GM10847 (cell line): Measurements from ENCODE around the gene MED17.

Experiments used
- POLR2A ChIP-seq: IDR thresholded peaks from 2 replicates; pipeline ENCODE4 v1.6.1; 2011; ENCODE audit not compliant: insufficient read length; ENCODE audit errors: extremely low read depth

The MED17 gene

GRCh38 chr11:93791493-93791892, 7.4 kb downstream of the MED17 start:
- no peak for TF ChIP-seq POLR2A

GRCh38 chr11:93796441-93797231, 12.6 kb downstream of the MED17 start:
- no peak for TF ChIP-seq POLR2A

- no peak for TF ChIP-seq POLR2A
Observed at GRCh38 chr11:93801366-93801765, 17.3 kb downstream of the MED17 start.

GRCh38 chr11:93804879-93805278, 20.8 kb downstream of the MED17 start:
- TF ChIP-seq POLR2A, result no peak

GRCh38 chr11:93807980-93808379, 23.9 kb downstream of the MED17 start:
- no peak for TF ChIP-seq POLR2A

GRCh38 chr11:93813974-93814373, 29.9 kb downstream of the MED17 start:
- no peak for TF ChIP-seq POLR2A

DNA sequence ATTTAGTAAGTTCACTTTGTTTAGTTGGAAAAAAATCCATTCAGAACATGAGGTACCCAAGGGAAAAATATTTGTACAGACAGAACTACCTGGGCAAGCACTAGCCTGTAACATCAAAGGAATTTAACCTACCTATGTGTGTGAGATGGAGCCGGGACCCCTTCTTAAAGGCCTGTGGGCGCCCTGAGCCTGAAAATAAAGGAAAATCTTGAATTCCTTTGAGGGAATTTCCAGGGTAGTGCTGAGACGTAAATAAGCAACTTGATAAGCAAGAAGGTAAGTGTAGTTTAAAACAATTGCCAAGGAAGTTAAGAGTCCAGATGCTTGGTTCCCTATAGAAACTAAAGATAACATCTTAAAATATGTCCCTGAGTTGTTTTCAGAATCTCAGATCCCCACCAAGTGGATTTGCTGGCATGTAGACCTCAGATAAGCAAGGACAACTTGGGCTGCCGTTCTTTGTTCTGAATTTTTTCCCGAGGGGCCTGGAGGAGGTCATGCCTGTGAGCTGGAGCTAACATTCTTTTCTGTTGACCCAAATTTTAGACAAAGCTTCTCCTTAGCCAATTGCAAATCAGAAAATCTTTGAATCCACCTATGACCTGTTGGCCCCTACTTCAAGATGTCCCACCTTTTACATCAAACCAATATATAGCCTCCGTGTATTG, 31.0 kb downstream of the MED17 start:
- TF ChIP-seq POLR2A, result no peak

- no peak for TF ChIP-seq POLR2A
Observed at GRCh38 chr11:93817426-93818348, 33.6 kb downstream of the MED17 start.

- no peak for TF ChIP-seq POLR2A
Observed at GRCh38 chr11:93819966-93820695, 36.0 kb downstream of the MED17 start.

- no peak for TF ChIP-seq POLR2A
Observed at GRCh38 chr11:93820847-93821246, 36.8 kb downstream of the MED17 start.

- TF ChIP-seq POLR2A, result no peak
Observed at GRCh38 chr11:93821617-93822016, 37.5 kb downstream of the MED17 start.

- no peak for TF ChIP-seq POLR2A
Observed at GRCh38 chr11:93822359-93822758, 38.3 kb downstream of the MED17 start.

GRCh38 chr11:93823210-93823609, 39.1 kb downstream of the MED17 start:
- no peak for TF ChIP-seq POLR2A

DNA sequence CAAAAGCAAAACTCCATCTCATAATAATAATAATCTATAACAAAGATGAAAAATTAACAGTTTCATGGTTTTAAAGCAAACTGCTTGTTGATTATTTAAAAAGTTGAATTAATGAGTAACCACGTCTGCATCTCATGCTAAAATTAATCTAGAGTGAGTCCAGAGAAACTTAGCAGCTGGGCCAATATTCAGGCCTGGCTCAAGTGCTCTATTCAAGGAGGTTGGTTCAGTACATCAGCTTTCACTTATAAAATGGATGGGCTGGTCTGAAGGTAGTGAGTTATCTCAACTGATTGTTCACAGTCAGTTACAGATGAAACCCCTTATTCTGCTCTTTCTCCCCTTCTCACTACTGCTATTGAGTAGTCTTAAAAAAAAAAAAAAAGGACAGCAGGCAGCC, 43.3 kb downstream of the MED17 start:
- no peak for TF ChIP-seq POLR2A

DNA sequence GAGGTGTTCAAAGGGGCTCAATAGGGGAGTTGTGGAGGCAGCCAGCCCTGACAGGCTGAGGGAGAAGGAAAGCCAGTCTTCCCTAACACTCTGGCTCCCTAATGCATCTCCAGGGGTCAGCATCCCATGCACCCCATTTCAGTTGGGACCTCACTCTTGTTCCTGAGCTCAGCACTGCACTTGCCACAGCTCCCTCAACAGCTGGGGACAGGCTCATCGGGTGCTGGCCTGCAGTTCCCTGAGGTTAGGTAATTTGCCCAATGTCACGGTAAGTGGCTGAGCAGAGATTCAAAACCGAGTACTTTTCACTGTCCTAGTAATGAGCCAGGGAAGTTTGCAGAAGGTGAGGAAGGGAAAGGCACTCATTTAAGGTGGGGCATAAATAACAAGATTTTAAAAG, 45.5 kb downstream of the MED17 start:
- no peak for TF ChIP-seq POLR2A
